Measurements from ENCODE around the gene UFD1.

DNA sequence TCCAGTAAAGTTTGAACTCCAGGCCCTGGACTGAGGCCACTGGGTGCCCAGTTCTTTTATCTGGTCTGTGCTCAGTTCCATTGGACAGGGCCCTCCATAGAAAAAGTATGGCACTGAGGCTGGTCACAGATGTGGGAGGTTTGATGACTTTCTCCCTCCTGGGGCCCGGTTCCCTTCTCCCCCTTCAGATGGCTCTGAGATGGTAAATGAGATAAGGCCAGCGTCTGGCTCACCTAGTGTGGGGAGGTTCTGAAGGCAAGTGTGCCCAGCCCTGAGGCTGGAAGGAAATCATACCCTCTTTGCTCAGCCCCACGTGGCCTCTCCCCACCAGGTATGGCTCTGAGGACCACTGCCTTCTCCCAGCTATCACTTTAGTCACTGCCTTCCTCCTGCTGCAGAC, 46.7 kb upstream of the UFD1 start:
- TF ChIP-seq ETV6 (CRISPR knock-in tag; conservative IDR thresholded peaks at IDR 0.05): no peak
- TF ChIP-seq, protein P1, sequence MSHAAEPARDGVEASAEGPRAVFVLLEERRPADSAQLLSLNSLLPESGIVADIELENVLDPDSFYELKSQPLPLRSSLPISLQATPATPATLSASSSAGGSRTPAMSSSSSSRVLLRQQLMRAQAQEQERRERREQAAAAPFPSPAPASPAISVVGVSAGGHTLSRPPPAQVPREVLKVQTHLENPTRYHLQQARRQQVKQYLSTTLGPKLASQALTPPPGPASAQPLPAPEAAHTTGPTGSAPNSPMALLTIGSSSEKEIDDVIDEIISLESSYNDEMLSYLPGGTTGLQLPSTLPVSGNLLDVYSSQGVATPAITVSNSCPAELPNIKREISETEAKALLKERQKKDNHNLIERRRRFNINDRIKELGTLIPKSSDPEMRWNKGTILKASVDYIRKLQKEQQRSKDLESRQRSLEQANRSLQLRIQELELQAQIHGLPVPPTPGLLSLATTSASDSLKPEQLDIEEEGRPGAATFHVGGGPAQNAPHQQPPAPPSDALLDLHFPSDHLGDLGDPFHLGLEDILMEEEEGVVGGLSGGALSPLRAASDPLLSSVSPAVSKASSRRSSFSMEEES (CRISPR knock-in tag; IDR thresholded peaks at IDR 0.05): no peak
- TF ChIP-seq YY1 (IDR thresholded peaks at IDR 0.05; ENCODE audit: insufficient read depth, insufficient replicate concordance, low read depth, low read length): no peak
- TF ChIP-seq, protein P2, sequence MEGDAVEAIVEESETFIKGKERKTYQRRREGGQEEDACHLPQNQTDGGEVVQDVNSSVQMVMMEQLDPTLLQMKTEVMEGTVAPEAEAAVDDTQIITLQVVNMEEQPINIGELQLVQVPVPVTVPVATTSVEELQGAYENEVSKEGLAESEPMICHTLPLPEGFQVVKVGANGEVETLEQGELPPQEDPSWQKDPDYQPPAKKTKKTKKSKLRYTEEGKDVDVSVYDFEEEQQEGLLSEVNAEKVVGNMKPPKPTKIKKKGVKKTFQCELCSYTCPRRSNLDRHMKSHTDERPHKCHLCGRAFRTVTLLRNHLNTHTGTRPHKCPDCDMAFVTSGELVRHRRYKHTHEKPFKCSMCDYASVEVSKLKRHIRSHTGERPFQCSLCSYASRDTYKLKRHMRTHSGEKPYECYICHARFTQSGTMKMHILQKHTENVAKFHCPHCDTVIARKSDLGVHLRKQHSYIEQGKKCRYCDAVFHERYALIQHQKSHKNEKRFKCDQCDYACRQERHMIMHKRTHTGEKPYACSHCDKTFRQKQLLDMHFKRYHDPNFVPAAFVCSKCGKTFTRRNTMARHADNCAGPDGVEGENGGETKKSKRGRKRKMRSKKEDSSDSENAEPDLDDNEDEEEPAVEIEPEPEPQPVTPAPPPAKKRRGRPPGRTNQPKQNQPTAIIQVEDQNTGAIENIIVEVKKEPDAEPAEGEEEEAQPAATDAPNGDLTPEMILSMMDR (CRISPR knock-in tag; IDR thresholded peaks at IDR 0.05): no peak
- no peak for TF ChIP-seq TAF1 (CRISPR knock-in tag; IDR thresholded peaks at IDR 0.05)

Measured in HepG2 (cell line).